Hepatocyte (in vitro differentiated cells): ENCODE measurements around the gene DDX1.

Experiments used
- CTCF ChIP-seq: fragments of 200-600 bp; sonication (generic); IDR thresholded peaks from 2 replicates; pipeline ENCODE4 v1.5.1; 2016; ENCODE audit warnings: antibody characterized with exemption, mild to moderate bottlenecking; ENCODE audit not compliant: poor library complexity
- EZH2phosphoT487 ChIP-seq: fragments of 200-600 bp; sonication (generic); IDR thresholded peaks from one replicate; pipeline ENCODE4 v1.6.1; 2018; ENCODE audit warnings: antibody characterized with exemption, mild to moderate bottlenecking, low read depth, moderate library complexity; ENCODE audit not compliant: unreplicated experiment, severe bottlenecking

- TF ChIP-seq EZH2phosphoT487 (no peak), CTCF (no peak)
Measured at GRCh38 chr2:15620340-15620739, 28.7 kb downstream of the DDX1 start.
